Activated T-helper 1 cell treated with anti-CD3 and anti-CD28 coated beads, Interleukin-12 subunit alpha, Interleukin-12 subunit beta, Interleukin-2, Interleukin-4 antibody, amounts not matched to agents 30 ng/mL and 10 ng/mL and 1 ng/mL, durations not matched to agents 14 hours and 24 hours and 36 hours (primary cell): ENCODE data around the gene TTC28. TPM values are rescaled to one million over a fixed set of nuclear protein-coding genes. Genes with fewer than 3 reads are reported as not detected.
"Not testable (repeated sequence)": the region's sequence is repeated elsewhere in the genome, so short reads cannot be mapped to it uniquely, and the experiment has no call there.

Experiments used
- DNase-seq: peaks from one replicate; pipeline ENCODE4 v3.0.0; 2021; ENCODE audit warnings: low spot score
- H3K27ac Mint-ChIP-seq: one replicate; pipeline ENCODE4 v1.8.0; 2021; ENCODE audit warnings: mild to moderate bottlenecking, mixed read lengths
- H3K27me3 Mint-ChIP-seq: one replicate; pipeline ENCODE4 v1.8.0; 2022; ENCODE audit warnings: mild to moderate bottlenecking, moderate library complexity, mixed read lengths; ENCODE audit not compliant: insufficient read depth
- H3K36me3 Mint-ChIP-seq: one replicate; pipeline ENCODE4 v1.8.0; 2021; ENCODE audit warnings: low read depth, mixed read lengths
- H3K4me1 Mint-ChIP-seq: one replicate; pipeline ENCODE4 v1.8.0; 2021; ENCODE audit warnings: low read depth, mixed read lengths
- H3K4me3 Mint-ChIP-seq: one replicate; pipeline ENCODE4 v1.8.0; 2021; ENCODE audit warnings: mild to moderate bottlenecking, moderate library complexity, mixed read lengths
- H3K9me3 Mint-ChIP-seq: one replicate; pipeline ENCODE4 v1.8.0; 2021; ENCODE audit warnings: mixed read lengths
- intact Hi-C: fragments of 100-400 bp; cut with micrococcal nuclease; formaldehyde crosslinking; loops from one replicate; pipeline ENCODE4 v1.15.1; 2024
- total RNA-seq: library from RNA; stranded (reverse); gene quantifications from 2 replicates; pipeline ENCODE4 v1.2.3, GENCODE V29; 2022

Gene TTC28
- total RNA-seq, 1 donor from 2014 or later = 2.4 TPM

GRCh38 chr22:28619236-28619635 is 60.4 kb downstream of the TTC28 start:
- intact Hi-C loops = no loop called here

GRCh38 chr22:28615423-28615822 is 64.2 kb downstream of the TTC28 start:
- H3K9me3 Mint-ChIP-seq, H3K36me3 Mint-ChIP-seq, H3K4me3 Mint-ChIP-seq, H3K27ac Mint-ChIP-seq, intact Hi-C loops, DNase-seq, H3K4me1 Mint-ChIP-seq: not testable (repeated sequence)
- peaks cover 68% of the 10 kb centered on the region for H3K27me3 Mint-ChIP-seq

More at GRCh38 chr22:28619236-28619635, 60.4 kb downstream of the TTC28 start:
- Mint-ChIP-seq H3K9me3 (peaks cover under 1% of the 10 kb centered on the region), H3K4me1 (no peaks in the 10 kb centered on the region), H3K27me3 (peaks cover 62% of the 10 kb centered on the region), H3K27ac (no peak overlapping the region), H3K36me3 (no peaks in the 10 kb centered on the region), H3K4me3 (no peak overlapping the region)
- no peak for DNase-seq

- intact Hi-C loops = no loop called here
Measured at GRCh38 chr22:28609921-28610320, 69.7 kb downstream of the TTC28 start.

GRCh38 chr22:28608546-28608945 is 71.1 kb downstream of the TTC28 start:
- H3K4me3 Mint-ChIP-seq = no peak overlapping the region
- H3K27me3 Mint-ChIP-seq = peaks cover 65% of the 10 kb centered on the region
- no peaks in the 10 kb centered on the region for H3K4me1 Mint-ChIP-seq
- H3K9me3 Mint-ChIP-seq = no peaks in the 10 kb centered on the region
- intact Hi-C loops = no loop called here
- H3K27ac Mint-ChIP-seq = no peak overlapping the region
- no peaks in the 10 kb centered on the region for H3K36me3 Mint-ChIP-seq
- no peak for DNase-seq

More at GRCh38 chr22:28609921-28610320, 69.7 kb downstream of the TTC28 start:
- Mint-ChIP-seq H3K36me3 (no peaks in the 10 kb centered on the region), H3K27me3 (peaks cover 70% of the 10 kb centered on the region), H3K9me3 (peaks cover 7% of the 10 kb centered on the region), H3K27ac (no peak overlapping the region), H3K4me3 (no peak overlapping the region), H3K4me1 (no peaks in the 10 kb centered on the region)
- DNase-seq = no peak

GRCh38 chr22:28607795-28608194 is 71.8 kb downstream of the TTC28 start:
- H3K9me3 Mint-ChIP-seq = no peaks in the 10 kb centered on the region
- no peak for DNase-seq
- no peak overlapping the region for H3K27ac Mint-ChIP-seq
- H3K36me3 Mint-ChIP-seq = no peaks in the 10 kb centered on the region
- H3K4me3 Mint-ChIP-seq = no peak overlapping the region
- intact Hi-C loops = no loop called here
- H3K4me1 Mint-ChIP-seq = no peaks in the 10 kb centered on the region
- peaks cover 61% of the 10 kb centered on the region for H3K27me3 Mint-ChIP-seq

GRCh38 chr22:28604966-28605761 is 74.5 kb downstream of the TTC28 start:
- no peak for DNase-seq
- H3K27ac Mint-ChIP-seq = no peak overlapping the region
- H3K4me1 Mint-ChIP-seq = no peaks in the 10 kb centered on the region
- H3K9me3 Mint-ChIP-seq = no peaks in the 10 kb centered on the region
- peaks cover 44% of the 10 kb centered on the region for H3K27me3 Mint-ChIP-seq
- no peak overlapping the region for H3K4me3 Mint-ChIP-seq
- H3K36me3 Mint-ChIP-seq = no peaks in the 10 kb centered on the region
- intact Hi-C loops = no loop called here

DNA sequence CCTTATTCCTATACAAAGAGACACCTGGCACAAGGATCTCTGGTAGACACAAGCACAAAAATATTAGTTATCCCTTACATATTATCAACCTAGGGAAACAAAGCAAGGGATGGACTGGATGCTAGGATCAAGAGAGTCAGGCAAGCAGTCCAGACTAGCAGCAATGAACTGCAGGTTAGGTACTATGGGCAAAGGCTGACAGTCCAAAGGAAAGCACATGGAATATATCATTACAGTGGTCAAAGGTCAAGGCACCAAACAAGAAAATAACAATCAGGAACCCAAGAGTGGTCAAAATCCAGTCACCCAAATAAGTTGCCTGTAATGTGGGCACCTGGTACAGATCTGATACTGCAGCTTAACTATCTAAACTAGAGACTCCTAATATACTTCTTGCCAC is 77.7 kb downstream of the TTC28 start:
- no peak for DNase-seq
- Mint-ChIP-seq H3K4me3 (no peak overlapping the region), H3K27me3 (peaks cover 31% of the 10 kb centered on the region), H3K4me1 (no peaks in the 10 kb centered on the region), H3K27ac (no peak overlapping the region), H3K36me3 (no peaks in the 10 kb centered on the region), H3K9me3 (no peaks in the 10 kb centered on the region)
- intact Hi-C loops = no loop called here

GRCh38 chr22:28600546-28601143 is 79.0 kb downstream of the TTC28 start:
- H3K27me3 Mint-ChIP-seq = peaks cover 36% of the 10 kb centered on the region
- no peaks in the 10 kb centered on the region for H3K4me1 Mint-ChIP-seq
- intact Hi-C loops = loop anchor here (1.0 kb wide), 6 partner anchors 142 to 645 kb away; partner anchors contain the start of gene HSCB
- H3K4me3 Mint-ChIP-seq = no peak overlapping the region
- no peak for DNase-seq
- no peak overlapping the region for H3K27ac Mint-ChIP-seq
- no peaks in the 10 kb centered on the region for H3K36me3 Mint-ChIP-seq
- H3K9me3 Mint-ChIP-seq = no peaks in the 10 kb centered on the region

GRCh38 chr22:28599693-28600092 is 79.9 kb downstream of the TTC28 start:
- Mint-ChIP-seq H3K4me3 (no peak overlapping the region), H3K9me3 (no peaks in the 10 kb centered on the region), H3K27ac (no peak overlapping the region), H3K4me1 (no peaks in the 10 kb centered on the region), H3K27me3 (peaks cover 32% of the 10 kb centered on the region), H3K36me3 (no peaks in the 10 kb centered on the region)
- DNase-seq = no peak
- intact Hi-C loops = loop anchor here (1.0 to 10.0 kb wide), 8 partner anchors 143 to 715 kb away; partner anchors contain the start of gene HSCB

DNA sequence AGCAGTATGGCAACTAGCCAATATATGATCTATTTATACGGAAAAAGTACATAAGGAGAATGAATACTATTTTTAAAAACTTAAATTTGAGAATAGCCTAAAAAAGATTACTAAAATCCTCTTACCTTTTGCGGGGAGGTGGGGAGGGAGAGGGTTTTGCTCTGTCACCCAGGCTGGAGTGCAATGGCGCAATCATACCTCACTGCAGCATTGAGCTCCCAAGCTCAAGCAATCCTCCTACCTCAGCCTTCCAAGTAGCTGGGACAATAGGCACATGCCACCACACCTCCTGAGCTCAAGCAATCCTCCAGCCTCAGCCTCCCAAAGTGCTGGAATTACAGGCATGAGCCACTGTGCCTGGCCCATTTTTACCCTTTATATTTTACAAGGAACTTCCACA is 82.0 kb downstream of the TTC28 start:
- no peaks in the 10 kb centered on the region for H3K4me1 Mint-ChIP-seq
- no peaks in the 10 kb centered on the region for H3K9me3 Mint-ChIP-seq
- no peak overlapping the region for H3K4me3 Mint-ChIP-seq
- no peaks in the 10 kb centered on the region for H3K36me3 Mint-ChIP-seq
- DNase-seq = no peak
- peaks cover 31% of the 10 kb centered on the region for H3K27me3 Mint-ChIP-seq
- no peak overlapping the region for H3K27ac Mint-ChIP-seq
- intact Hi-C loops = loop anchor here (10.0 kb wide), 2 partner anchors 153 to 713 kb away; no protein-coding TSS in a partner anchor

DNA sequence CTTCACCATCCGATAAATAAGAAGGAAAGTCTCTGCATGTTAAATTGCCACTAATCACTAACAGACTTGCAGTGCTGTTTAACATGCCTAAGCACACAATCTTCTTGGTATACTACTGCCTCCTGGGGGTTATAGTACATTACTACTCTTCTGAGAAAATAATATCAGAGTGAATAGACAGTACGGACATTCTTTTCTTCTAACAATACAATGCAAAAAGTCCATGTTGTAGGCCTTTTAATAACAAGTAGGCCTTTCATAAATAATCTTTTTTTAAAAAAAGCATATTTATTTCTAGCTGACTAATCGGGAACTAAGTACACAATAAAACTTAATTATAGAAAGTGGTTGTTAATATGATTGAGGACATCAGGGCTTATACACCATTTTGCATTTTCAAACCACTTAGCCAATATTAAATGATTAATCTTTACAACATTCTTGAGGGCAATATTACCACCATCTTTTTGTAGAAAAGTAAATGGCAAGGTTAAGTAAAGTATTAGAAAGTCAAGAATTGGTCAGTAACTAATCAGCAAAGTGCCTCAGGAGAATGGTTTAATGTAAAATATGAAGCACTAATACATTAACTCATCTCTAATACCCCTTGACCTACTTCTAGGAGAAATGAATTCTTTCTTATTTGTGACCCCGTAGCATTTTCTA is 84.7 kb downstream of the TTC28 start:
- no peak overlapping the region for H3K27ac Mint-ChIP-seq
- no peak overlapping the region for H3K4me3 Mint-ChIP-seq
- DNase-seq = no peak
- peaks cover 30% of the 10 kb centered on the region for H3K27me3 Mint-ChIP-seq
- H3K9me3 Mint-ChIP-seq = no peaks in the 10 kb centered on the region
- intact Hi-C loops = loop anchor here (1.0 to 10.0 kb wide), 5 partner anchors 150 to 710 kb away; no protein-coding TSS in a partner anchor
- no peaks in the 10 kb centered on the region for H3K4me1 Mint-ChIP-seq
- no peaks in the 10 kb centered on the region for H3K36me3 Mint-ChIP-seq

- no peak overlapping the region for H3K4me3 Mint-ChIP-seq
- DNase-seq = no peak
- H3K27me3 Mint-ChIP-seq = peaks cover 34% of the 10 kb centered on the region
- H3K36me3 Mint-ChIP-seq = no peaks in the 10 kb centered on the region
- H3K4me1 Mint-ChIP-seq = no peaks in the 10 kb centered on the region
- intact Hi-C loops = loop anchor here (1.0 to 10.0 kb wide), 5 partner anchors 149 to 709 kb away; no protein-coding TSS in a partner anchor
- no peak overlapping the region for H3K27ac Mint-ChIP-seq
- H3K9me3 Mint-ChIP-seq = no peaks in the 10 kb centered on the region
Measured at GRCh38 chr22:28594076-28594796, 85.4 kb downstream of the TTC28 start.
